Stomach (tissue), 9 donors: Measurements from ENCODE around the gene PLEKHG2. TPM values are rescaled to one million over a fixed set of nuclear protein-coding genes. Genes with fewer than 3 reads are reported as not detected.
A peak's percentile ranks its signal among the peaks of the same experiment; 100 is the strongest.

Source experiments
- DNase-seq, 2 donors: peaks; one replicate each; pipeline versions ENCODE4 v3.0.0 to v3.0.0-alpha.2; 2013 to 2019
- H3K27ac ChIP-seq, 5 donors: fragments of 200-600 bp in 4 of 5; sonication (generic) in 4 of 5; one replicate each; pipeline ENCODE4 v1.5.1; 2013 to 2019; ENCODE audit warnings: mild to moderate bottlenecking in 1 of 5, moderate library complexity in 1 of 5
- H3K27me3 ChIP-seq, 3 donors: fragments of 200-600 bp; sonication (generic); one replicate each; pipeline ENCODE4 v1.5.1; 2017 to 2019; ENCODE audit warnings: mixed run types in 1 of 3
- H3K36me3 ChIP-seq, 4 donors: fragments of 200-600 bp; sonication (generic); 1 replicate in 3 of 4; 2 replicates in 1 of 4; pipeline ENCODE4 v1.5.1; 2016 to 2019
- H3K4me1 ChIP-seq, 4 donors: fragments of 200-600 bp; sonication (generic); one replicate each; pipeline ENCODE4 v1.5.1; 2016 to 2019
- H3K4me3 ChIP-seq, 4 donors: fragments of 200-600 bp; sonication (generic) in 3 of 4; one replicate each; pipeline ENCODE4 v1.5.1; 2016 to 2019; ENCODE audit warnings: mild to moderate bottlenecking in 1 of 4
- H3K9me3 ChIP-seq, 4 donors: fragments of 200-600 bp; sonication (generic); one replicate each; pipeline ENCODE4 v1.5.1; 2016 to 2019
- CTCF ChIP-seq, 7 experiments: fragments of 450-650 bp in 4 of 7; fragments of 200-600 bp in 3 of 7; sonication (generic) in 3 of 7; IDR thresholded peaks; one replicate each; pipeline ENCODE4 v1.5.1; 2016 to 2019; ENCODE audit warnings: antibody characterized with exemption in 7 of 7, control low read depth in 2 of 7, mild to moderate bottlenecking in 1 of 7
- EP300 ChIP-seq: sonication (generic); formaldehyde crosslinking; IDR thresholded peaks from one replicate; pipeline ENCODE4 v1.6.1; 2017; ENCODE audit warnings: antibody characterized with exemption
- POLR2A ChIP-seq, 4 donors: fragments of 450-650 bp; IDR thresholded peaks; one replicate each; pipeline ENCODE4 v1.6.1; 2016; ENCODE audit warnings: antibody characterized with exemption in 4 of 4, control low read depth in 2 of 4, mild to moderate bottlenecking in 1 of 4, moderate library complexity in 1 of 4
- POLR2AphosphoS5 ChIP-seq, 3 donors: sonication (generic); formaldehyde crosslinking; IDR thresholded peaks; one replicate each; pipeline ENCODE4 v1.6.1; 2016; ENCODE audit warnings: antibody characterized with exemption in 3 of 3
- WGBS, 5 donors: extraction: QIAGEN DNeasy Blood & Tissue Kit in 3 of 5; methylation state at CpG; one replicate each; pipeline versions ENCODE4 v1.1.5 to v1.1.7; 2013 to 2018; 5-methylcytosine and 5-hydroxymethylcytosine counted together
- intact Hi-C: fragments of 100-400 bp; cut with DNase I; formaldehyde crosslinking; loops from one replicate; pipeline ENCODE4 v1.15.1; 2023; ENCODE audit warnings: low total_unique reads
- polyA plus RNA-seq, 3 donors: library from polyadenylated mRNA; stranded (reverse); fragments of 200-250 nt; gene quantifications; one replicate each; pipeline ENCODE4 v1.2.3, GENCODE V29; 2013
- total RNA-seq, 5 donors: library from RNA; depleted of rRNA; stranded (reverse); fragments of >200 nt; gene quantifications; one replicate each; pipeline versions ENCODE4 v1.1.0 to v1.2.3, GENCODE V29; 2014 to 2016
- donor health status: healthy with polysubstance abuse.
- donor health status: Bipolar disorder and iron deficiency.
- donor health status: healthy.

The PLEKHG2 gene
- total and polyA plus RNA-seq, 8 donors = 1.4 to 20.2 (median 7.2) TPM

- H3K27ac ChIP-seq = peak overlapping the region; percentile 82 to 100 (median 98)
- DNase-seq = peak in 1 of 2 donors; percentile 91
- peaks cover 23 to 70% (median 64%) of the 10 kb centered on the region in 4 donors for H3K4me1 ChIP-seq
- no peaks in the 10 kb centered on the region for H3K27me3 ChIP-seq
- no peaks in the 10 kb centered on the region for H3K9me3 ChIP-seq
- peak overlapping the region; percentile 57 to 95 (median 92) for H3K4me3 ChIP-seq
- no peak for TF ChIP-seq EP300
- TF ChIP-seq POLR2A (IDR thresholded peaks at IDR 0.05) = peak in 1 of 4 donors; percentile 10
- TF ChIP-seq CTCF (IDR thresholded peaks at IDR 0.05) = no peak
- TF ChIP-seq POLR2AphosphoS5 (IDR thresholded peaks at IDR 0.05) = peak in 2 of 3 donors; percentile 7 to 55
- 1 to 8% (median 4%) methylated on average over 15 to 53 of the region's 54 CpGs for WGBS, 5 donors
- peaks cover 12 to 28% (median 22%) of the 10 kb centered on the region in 4 donors for H3K36me3 ChIP-seq
- intact Hi-C loops = no loop called here
Observed at GRCh38 chr19:39413272-39413910, 922 bp downstream of the PLEKHG2 start.

- no peaks in the 10 kb centered on the region for H3K27me3 ChIP-seq
- TF ChIP-seq CTCF (IDR thresholded peaks at IDR 0.05) = no peak
- no peak for TF ChIP-seq EP300
- TF ChIP-seq POLR2A (IDR thresholded peaks at IDR 0.05) = no peak
- no peak for TF ChIP-seq POLR2AphosphoS5 (IDR thresholded peaks at IDR 0.05)
- H3K9me3 ChIP-seq = no peaks in the 10 kb centered on the region
- H3K4me3 ChIP-seq = peak overlapping the region; percentile 57 to 95 (median 92)
- H3K36me3 ChIP-seq = peaks cover 12 to 29% (median 22%) of the 10 kb centered on the region in 4 donors
- intact Hi-C loops = no loop called here
- WGBS, 5 donors = 40 to 56% (median 43%) methylated on average over 18 of the region's 18 CpGs
- H3K27ac ChIP-seq = peak overlapping the region; percentile 82 to 100 (median 98)
- peak in 1 of 2 donors; percentile 55 for DNase-seq
- H3K4me1 ChIP-seq = peaks cover 23 to 70% (median 60%) of the 10 kb centered on the region in 4 donors
Observed at GRCh38 chr19:39413911-39414608, 1.6 kb downstream of the PLEKHG2 start.

GRCh38 chr19:39415111-39416046 lies 2.9 kb downstream of the PLEKHG2 start:
- peak in 1 of 2 donors; percentile 45 for DNase-seq
- peak overlapping the region in 4 of 5 donors; percentile 37 to 100 (median 98) for H3K27ac ChIP-seq

More at GRCh38 chr19:39415111-39416046, 2.9 kb downstream of the PLEKHG2 start:
- WGBS, 5 donors = 61 to 76% (median 72%) methylated on average over 32 to 35 of the region's 35 CpGs
- Histone ChIP-seq H3K36me3 (peaks cover 13 to 42% (median 35%) of the 10 kb centered on the region in 4 donors), H3K9me3 (no peaks in the 10 kb centered on the region), H3K4me1 (peaks cover 20 to 64% (median 55%) of the 10 kb centered on the region in 4 donors), H3K27me3 (no peaks in the 10 kb centered on the region), H3K4me3 (peak overlapping the region; percentile 57 to 95 (median 92))
- TF ChIP-seq EP300 = no peak
- TF ChIP-seq POLR2AphosphoS5 (IDR thresholded peaks at IDR 0.05) = peak in 1 of 3 donors; percentile 6
- TF ChIP-seq CTCF (IDR thresholded peaks at IDR 0.05) = no peak
- intact Hi-C loops = no loop called here
